HG02970 (cell line): ENCODE data around the gene INTS11.

Experiments used
- ATAC-seq: cut with Tn5 transposase; IDR thresholded peaks from one replicate; pipeline ENCODE4 v1.9.1; 2021; ENCODE audit warnings: mild to moderate bottlenecking, moderate library complexity, moderate number of reproducible peaks; ENCODE audit not compliant: unreplicated experiment, low FRiP score

Gene INTS11

DNA sequence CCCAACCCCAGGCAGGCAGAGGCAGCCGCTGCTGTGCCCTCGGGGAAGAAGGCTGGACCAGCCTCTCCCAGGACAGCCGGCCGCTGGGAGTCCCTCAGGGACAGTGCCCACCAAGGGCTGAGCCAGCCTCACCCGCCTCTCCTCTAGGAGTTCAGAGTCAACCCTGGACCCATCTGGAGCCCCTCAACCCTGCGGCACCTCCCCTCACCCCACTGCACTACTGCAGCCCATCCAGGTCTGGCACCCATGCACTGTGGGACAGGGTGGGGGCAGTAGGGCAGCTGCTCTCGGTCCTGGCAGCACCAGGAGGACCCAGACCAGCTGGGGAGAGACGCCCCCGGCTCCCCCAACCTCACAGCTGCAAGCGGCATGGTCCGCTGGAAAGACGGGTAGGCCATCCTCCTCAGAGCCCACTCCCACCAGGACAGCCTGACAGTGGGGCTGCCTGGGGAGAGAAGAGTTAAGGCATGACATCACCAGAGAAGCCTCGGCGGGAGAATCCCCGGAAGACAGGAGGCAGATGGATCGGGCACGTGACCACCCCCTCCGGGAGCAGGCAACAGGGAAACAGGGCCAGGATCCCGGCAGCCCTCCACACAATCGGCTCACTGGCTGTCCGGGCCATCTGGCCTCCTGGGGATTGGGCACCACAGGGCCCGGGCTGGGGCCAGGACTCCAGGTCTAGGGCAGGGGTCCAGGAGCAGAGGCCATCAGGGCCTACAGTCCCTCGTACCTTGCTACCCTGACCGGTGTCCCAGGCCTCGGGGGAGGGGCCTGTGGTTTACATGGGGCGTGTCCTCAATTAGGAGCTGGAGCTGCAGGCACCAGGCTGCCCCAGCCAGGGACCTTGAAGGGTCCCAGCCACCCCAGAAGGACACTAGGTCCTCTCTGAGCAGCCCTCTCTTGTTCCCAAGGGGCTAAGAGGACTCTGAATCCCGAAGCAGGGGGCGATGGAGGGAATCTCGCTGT, 19.8 kb downstream of the INTS11 start:
- no peak for ATAC-seq

- ATAC-seq: no peak
These were observed 20.7 kb downstream of the INTS11 start for GRCh38 chr1:1303736-1304135.

- no peak for ATAC-seq
These were observed 21.4 kb downstream of the INTS11 start for GRCh38 chr1:1302951-1303509.

DNA sequence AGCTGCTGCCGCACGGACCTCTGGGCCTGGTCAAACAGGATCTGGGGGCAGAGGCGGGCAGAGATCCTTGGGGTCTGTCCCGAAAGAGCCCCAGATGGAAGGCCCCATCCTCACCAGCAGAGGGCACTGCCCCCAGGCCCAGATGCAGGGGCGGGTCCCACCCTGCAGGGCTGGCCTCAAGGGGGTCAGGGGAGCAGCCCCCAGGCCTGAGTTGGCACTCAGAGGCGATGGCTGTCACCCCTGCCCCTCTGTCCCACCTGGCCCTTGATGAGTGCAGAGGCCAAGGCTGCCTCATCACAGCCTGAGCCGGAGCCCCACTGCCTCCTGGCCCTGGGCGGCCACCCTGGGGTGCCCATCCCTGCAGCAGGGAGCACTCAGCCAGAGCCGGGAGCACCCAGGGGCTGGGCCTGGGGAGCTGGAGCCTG, 22.4 kb downstream of the INTS11 start:
- ATAC-seq: no peak

GRCh38 chr1:1300352-1300739, 24.1 kb downstream of the INTS11 start:
- ATAC-seq: no peak

GRCh38 chr1:1299686-1300351, 24.6 kb downstream of the INTS11 start:
- no peak for ATAC-seq

DNA sequence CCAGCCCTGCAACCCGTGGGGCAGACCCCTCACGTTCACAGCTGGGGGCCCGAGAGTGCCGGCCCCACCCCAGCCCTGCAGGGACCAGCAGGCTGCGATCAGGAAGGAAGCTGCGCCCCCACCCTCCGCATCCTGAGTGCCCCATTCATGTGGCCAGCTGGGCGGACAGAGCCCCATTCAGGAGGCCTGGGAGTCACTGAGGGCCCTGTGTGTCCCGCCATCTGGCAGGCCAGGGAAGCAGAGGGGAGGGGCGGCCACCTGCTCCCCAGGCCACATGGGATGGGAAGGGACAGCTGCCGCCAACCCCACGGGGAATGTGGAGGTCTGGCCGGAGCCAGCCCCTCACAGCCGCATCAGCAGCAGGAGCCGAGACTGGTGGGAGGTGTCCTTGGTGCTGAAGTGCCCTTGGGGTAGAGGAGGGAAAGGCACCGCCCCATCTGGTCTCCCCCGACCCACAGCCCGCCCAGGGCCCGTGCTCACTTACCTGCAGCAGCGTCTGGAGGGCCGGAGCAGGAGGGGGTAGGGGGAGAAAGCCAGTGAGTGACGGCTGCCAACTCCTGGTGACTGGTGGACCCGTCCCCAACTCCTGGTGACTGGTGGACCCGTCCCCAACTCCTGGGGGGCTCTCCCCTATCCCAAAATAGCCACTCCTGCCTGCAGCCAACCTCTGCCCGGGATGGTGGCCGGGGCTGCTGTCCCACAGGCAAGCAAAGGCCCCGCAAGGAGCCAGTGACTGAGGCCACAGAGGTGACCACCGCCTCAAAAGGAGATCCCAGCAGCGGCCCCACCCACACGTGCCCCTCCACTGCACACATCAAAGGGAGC, 25.4 kb downstream of the INTS11 start:
- ATAC-seq: no peak

- ATAC-seq: no peak
These were observed 26.5 kb downstream of the INTS11 start for GRCh38 chr1:1297802-1298424.

DNA sequence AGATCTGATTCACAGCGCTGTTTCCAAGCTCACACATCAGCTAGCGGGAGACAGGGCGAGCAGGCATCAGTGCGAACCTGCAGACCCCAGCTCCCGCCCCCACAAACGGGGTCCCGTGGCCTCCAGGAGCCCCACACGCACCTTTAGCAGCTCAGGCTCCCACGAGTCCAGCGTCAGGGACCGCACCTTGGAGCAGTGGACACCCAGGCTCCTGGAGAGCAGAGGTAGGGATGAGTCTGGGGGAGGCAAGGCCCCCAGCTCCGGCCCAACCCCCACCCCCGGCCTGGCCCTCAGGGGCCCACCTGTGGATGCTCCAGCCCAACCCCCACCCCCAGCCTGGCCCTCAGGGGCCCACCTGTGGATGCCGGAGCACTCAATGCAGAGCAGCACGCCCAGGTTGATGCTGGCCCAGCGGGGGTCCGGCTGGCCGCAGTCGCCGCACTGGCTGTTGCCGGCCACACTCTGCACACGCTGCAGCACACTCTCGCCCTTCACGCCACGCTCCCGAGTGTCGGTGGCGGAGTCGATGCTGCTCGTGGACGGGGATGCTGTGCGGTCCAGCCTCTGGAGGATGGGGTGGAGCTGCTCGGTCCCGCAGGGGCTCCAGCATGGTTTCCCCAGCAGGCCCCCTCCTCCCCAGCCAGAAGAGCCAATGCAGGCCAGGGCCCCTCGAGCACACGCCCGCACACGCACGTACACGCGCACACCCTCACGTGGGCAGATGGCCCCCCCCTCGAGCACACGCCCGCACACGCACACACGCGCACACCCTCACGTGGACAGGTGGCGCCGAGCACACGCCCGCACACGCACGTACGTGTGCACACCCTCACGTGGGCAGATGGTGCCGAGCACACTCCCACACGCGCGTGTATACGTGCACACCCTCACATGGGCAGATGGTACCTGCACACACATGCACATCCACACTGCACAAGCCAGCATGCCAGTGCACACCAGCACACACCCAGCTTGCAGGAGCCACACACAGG, 28.1 kb downstream of the INTS11 start:
- no peak for ATAC-seq

GRCh38 chr1:1295154-1295923, 29.1 kb downstream of the INTS11 start:
- ATAC-seq: no peak

DNA sequence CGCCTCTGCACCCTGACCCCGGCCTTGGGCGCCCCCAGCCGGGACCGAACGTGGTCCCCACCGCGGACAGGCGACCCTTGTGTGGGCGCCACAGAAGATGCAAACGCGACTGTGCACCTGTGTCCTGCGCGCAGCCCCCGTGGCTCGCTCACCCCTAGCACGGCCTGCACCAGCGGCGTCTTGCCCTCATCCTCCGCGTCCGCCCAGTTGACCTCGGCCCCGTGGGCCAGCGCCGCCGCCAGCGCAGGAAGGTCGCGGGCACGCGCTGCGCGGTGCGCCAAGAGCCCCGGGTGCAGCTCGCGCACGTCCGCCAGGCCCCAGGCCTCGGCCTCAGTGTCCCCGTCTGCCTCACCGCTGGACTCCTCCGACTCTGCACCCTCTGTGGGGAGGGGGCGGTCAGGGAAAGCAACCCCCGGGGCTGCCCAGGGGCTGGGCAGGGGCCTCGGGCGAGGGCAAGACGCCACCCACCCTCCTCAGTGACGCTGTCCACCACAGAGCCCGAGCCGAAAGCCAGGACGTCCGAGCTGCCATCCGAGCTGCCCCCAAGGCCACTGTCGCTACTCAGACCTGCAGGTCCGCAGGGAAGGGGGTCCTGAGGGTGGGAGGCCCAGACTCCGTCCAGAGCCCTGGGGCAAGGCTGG, 30.1 kb downstream of the INTS11 start:
- ATAC-seq: no peak

GRCh38 chr1:1293263-1294249, 30.9 kb downstream of the INTS11 start:
- no peak for ATAC-seq

DNA sequence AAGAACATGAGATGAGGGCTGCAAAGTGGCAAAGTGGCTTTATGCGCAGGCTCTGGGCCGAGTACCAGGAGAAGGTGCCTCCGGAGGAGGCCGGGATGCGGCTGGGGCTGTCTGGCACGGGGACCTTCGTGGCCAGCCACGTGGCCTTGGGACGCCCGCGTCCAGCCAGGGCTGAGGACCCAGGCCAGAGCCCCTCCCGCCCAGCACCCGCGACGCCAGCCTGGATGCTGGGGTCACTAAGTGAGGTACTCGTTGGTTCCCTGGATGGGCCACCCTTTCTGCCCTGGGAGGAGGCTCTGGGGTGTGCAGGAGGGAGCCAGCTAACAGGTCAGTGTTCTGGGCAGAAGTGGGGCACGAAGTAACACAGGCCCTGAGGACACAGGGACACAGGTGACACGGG, 31.6 kb downstream of the INTS11 start:
- ATAC-seq: no peak

DNA sequence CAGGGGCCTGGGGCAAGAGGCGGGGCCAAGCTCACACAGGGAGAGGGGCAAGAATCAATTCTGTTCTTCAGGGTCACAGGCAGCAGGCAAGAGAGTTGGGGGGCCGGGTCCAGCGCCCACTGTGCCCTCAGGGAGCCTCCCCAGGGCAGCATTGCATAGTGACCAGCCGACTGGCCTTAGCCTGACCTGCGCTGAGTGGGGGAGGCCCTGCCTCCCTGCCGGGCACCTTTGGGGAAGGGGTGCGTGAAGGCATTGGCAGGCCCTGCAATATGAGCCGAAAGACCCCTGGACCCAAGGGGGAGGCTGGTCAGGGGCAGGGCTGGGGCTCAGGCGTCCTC, 32.0 kb downstream of the INTS11 start:
- no peak for ATAC-seq

- ATAC-seq: no peak
These were observed 32.7 kb downstream of the INTS11 start for GRCh38 chr1:1291548-1292441.
